Lung (tissue), 12 donors: ENCODE results near the gene ZNF488. TPM values are rescaled to one million over a fixed set of nuclear protein-coding genes. Genes with fewer than 3 reads are reported as not detected.
A peak's percentile ranks its signal among the peaks of the same experiment; 100 is the strongest.

Experiments
- ATAC-seq: fragments of 200-7000 bp; cut with Tn5 transposase; one replicate; pipeline ENCODE4 v1.9.1; 2020; ENCODE audit warnings: moderate number of reproducible peaks; ENCODE audit not compliant: insufficient read depth, low FRiP score
- DNase-seq, 3 donors: peaks; one replicate each; pipeline ENCODE4 v3.0.0-alpha.2; 2013 to 2017
- H3K27ac ChIP-seq, 2 donors: one replicate each; pipeline ENCODE4 v1.5.1; 2013; ENCODE audit warnings: mild to moderate bottlenecking in 2 of 2, moderate library complexity in 2 of 2, control low read depth in 1 of 2, inconsistent platforms in 1 of 2, low read depth in 1 of 2, low read length in 1 of 2
- H3K27me3 ChIP-seq, 3 donors: one replicate each; pipeline ENCODE4 v1.5.1; 2013; ENCODE audit warnings: low read length in 2 of 3; ENCODE audit not compliant: control insufficient read depth in 3 of 3, insufficient read depth in 3 of 3
- H3K36me3 ChIP-seq, 4 donors: one replicate each; pipeline ENCODE4 v1.5.1; 2013; ENCODE audit warnings: low read length in 4 of 4, mild to moderate bottlenecking in 1 of 4, moderate library complexity in 1 of 4; ENCODE audit not compliant: control insufficient read depth in 4 of 4, insufficient read depth in 4 of 4
- H3K4me1 ChIP-seq, 5 donors: one replicate each; pipeline ENCODE4 v1.5.1; 2013; ENCODE audit warnings: low read length in 5 of 5, mild to moderate bottlenecking in 2 of 5, moderate library complexity in 1 of 5; ENCODE audit not compliant: control insufficient read depth in 5 of 5, insufficient read depth in 5 of 5
- H3K4me3 ChIP-seq: one replicate; pipeline ENCODE4 v1.5.1; 2013; ENCODE audit warnings: mild to moderate bottlenecking, control low read depth, moderate library complexity
- H3K9ac ChIP-seq, 2 donors: one replicate each; pipeline ENCODE4 v1.5.1; 2013; ENCODE audit warnings: low read length in 2 of 2, control low read depth in 1 of 2; ENCODE audit not compliant: insufficient read depth in 1 of 2
- H3K9me3 ChIP-seq, 4 donors: one replicate each; pipeline ENCODE4 v1.5.1; 2013; ENCODE audit warnings: low read length in 3 of 4, mild to moderate bottlenecking in 1 of 4, moderate library complexity in 1 of 4; ENCODE audit not compliant: control insufficient read depth in 4 of 4, insufficient read depth in 3 of 4
- CTCF ChIP-seq: IDR thresholded peaks from 2 replicates; pipeline ENCODE4 v1.5.1; 2012; ENCODE audit warnings: mild to moderate bottlenecking; ENCODE audit errors: control extremely low read depth, extremely low read depth
- WGBS, 2 donors: extraction: QIAGEN DNeasy Blood & Tissue Kit; methylation state at CpG; one replicate each; pipeline ENCODE4 v1.1.7; 2013; 5-methylcytosine and 5-hydroxymethylcytosine counted together
- polyA plus RNA-seq, 2 donors: library from polyadenylated mRNA; stranded (reverse); fragments of 200-250 nt; gene quantifications; one replicate each; pipeline ENCODE4 v1.2.1, GENCODE V29; 2013
- total RNA-seq, 2 donors: library from RNA; depleted of rRNA in 1 of 2; stranded (reverse); fragments of >200 nt in 1 of 2; gene quantifications; one replicate each; pipeline ENCODE4 v1.2.1, GENCODE V29; 2014 to 2021
- donor health status: control.
- donor health status: control.
- donor health status: Bipolar disorder and iron deficiency.
- donor health status: healthy.
- donor health status: DM: yes; HTN: yes; CAD: no.

The ZNF488 gene
- total and polyA plus RNA-seq, 4 donors: 0.15 to 0.64 (median 0.42) TPM

GRCh38 chr10:47376522-47377220, 7.4 kb downstream of the ZNF488 start:
- WGBS, 2 donors: 75 to 76% methylated on average over 10 of the region's 10 CpGs
- Histone ChIP-seq H3K9ac (no peak overlapping the region), H3K9me3 (no peaks in the 10 kb centered on the region), H3K36me3 (no peaks in the 10 kb centered on the region), H3K27me3 (no peaks in the 10 kb centered on the region), H3K4me3 (no peak overlapping the region), H3K27ac (no peak overlapping the region), H3K4me1 (peaks cover 0 to 24% (median 8%) of the 10 kb centered on the region in 5 donors)
- ATAC-seq (no peak), DNase-seq (peak in 1 of 3 donors; percentile 3)
- no peak for TF ChIP-seq CTCF

GRCh38 chr10:47374611-47375536, 9.2 kb downstream of the ZNF488 start:
- peak; percentile 81 to 93 (median 86) for DNase-seq
- Histone ChIP-seq H3K4me3 (no peak overlapping the region), H3K9ac (no peak overlapping the region), H3K9me3 (no peaks in the 10 kb centered on the region), H3K27me3 (no peaks in the 10 kb centered on the region), H3K4me1 (peaks cover 0 to 24% (median 8%) of the 10 kb centered on the region in 5 donors), H3K36me3 (no peaks in the 10 kb centered on the region), H3K27ac (no peak overlapping the region)
- no peak for TF ChIP-seq CTCF
- WGBS, 2 donors: 78 to 85% methylated on average over 12 of the region's 12 CpGs
- no peak for ATAC-seq

DNA sequence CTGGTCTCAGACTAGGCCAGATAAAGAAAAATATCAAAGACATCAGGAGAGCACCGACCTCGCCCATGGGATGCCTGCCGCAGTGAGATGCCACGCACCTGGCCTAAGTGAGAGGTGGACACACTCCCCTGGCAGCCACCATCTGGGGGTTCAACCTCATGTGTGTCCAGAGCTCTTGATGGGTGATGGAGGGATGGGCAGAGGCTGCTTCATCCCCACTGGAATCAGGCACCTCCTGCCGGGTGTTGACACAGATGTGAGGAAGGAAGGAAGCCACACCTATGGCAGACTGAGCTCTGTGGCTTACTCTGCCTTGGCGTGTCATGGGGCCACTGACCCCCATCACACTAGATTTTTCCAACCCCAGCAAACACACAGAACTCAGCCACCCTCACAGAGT, 11.4 kb downstream of the ZNF488 start:
- WGBS, 2 donors: 67 to 75% methylated on average over 6 of the region's 6 CpGs
- Histone ChIP-seq H3K9ac (no peak overlapping the region), H3K27ac (no peak overlapping the region), H3K4me1 (peaks cover 0 to 24% (median 4%) of the 10 kb centered on the region in 5 donors), H3K4me3 (no peak overlapping the region), H3K36me3 (no peaks in the 10 kb centered on the region), H3K27me3 (no peaks in the 10 kb centered on the region), H3K9me3 (no peaks in the 10 kb centered on the region)
- TF ChIP-seq CTCF: no peak
- peak in 1 of 3 donors; percentile 10 for DNase-seq
- no peak for ATAC-seq
